HepG2 (cell line): ENCODE measurements around the gene TBC1D20. TPM values are rescaled to one million over a fixed set of nuclear protein-coding genes. Genes with fewer than 3 reads are reported as not detected.

Experiments used
- ARID2 ChIP-seq: sonication (generic); formaldehyde crosslinking; IDR thresholded peaks from 2 replicates; pipeline ENCODE4 v1.8.1; 2022; ENCODE audit warnings: mild to moderate bottlenecking, missing genetic modification reagents, borderline replicate concordance
- DMAP1 ChIP-seq: IDR thresholded peaks from 2 replicates; pipeline ENCODE4 v1.6.1; 2016
- DPF2 ChIP-seq: sonication (generic); formaldehyde crosslinking; IDR thresholded peaks from 2 replicates; pipeline ENCODE4 v1.4.0; 2020; ENCODE audit warnings: mild to moderate bottlenecking, low read depth, missing genetic modification reagents, borderline replicate concordance
- ERF ChIP-seq: IDR thresholded peaks from 2 replicates; pipeline ENCODE4 v1.6.1; 2018; ENCODE audit warnings: missing biosample characterization, missing genetic modification reagents
- GTF3A ChIP-seq: sonication (generic); formaldehyde crosslinking; conservative IDR thresholded peaks from 2 replicates; pipeline ENCODE4 v1.4.0; 2020; ENCODE audit warnings: mild to moderate bottlenecking, missing genetic modification reagents
- HMG20B ChIP-seq: conservative IDR thresholded peaks from 2 replicates; pipeline ENCODE4 v1.6.1; 2016; ENCODE audit warnings: missing genetic modification reagents, missing compliant biosample characterization
- HNF4A ChIP-seq: sonication (generic); formaldehyde crosslinking; IDR thresholded peaks from 2 replicates; pipeline ENCODE4 v1.4.0; 2020; ENCODE audit warnings: missing genetic modification reagents
- IKZF1 ChIP-seq: fragments of 450-650 bp; IDR thresholded peaks from 2 replicates; pipeline ENCODE4 v1.7.1; 2016
- MBD4 ChIP-seq: IDR thresholded peaks from 2 replicates; pipeline ENCODE4 v1.6.1; 2012; ENCODE audit warnings: low read length, inconsistent platforms, borderline replicate concordance
- NR2F2 ChIP-seq: IDR thresholded peaks from 2 replicates; pipeline ENCODE4 v1.6.1; 2012; ENCODE audit warnings: low read depth, inconsistent platforms, borderline replicate concordance
- ONECUT2 ChIP-seq: sonication (generic); formaldehyde crosslinking; IDR thresholded peaks from 2 replicates; pipeline ENCODE4 v1.4.0; 2020; ENCODE audit warnings: missing genetic modification reagents
- RBM22 ChIP-seq: fragments of 200-400 bp; formaldehyde crosslinking; optimal IDR thresholded peaks from 2 replicates; pipeline ENCODE3; 2017; ENCODE audit warnings: mild to moderate bottlenecking, low read length, moderate library complexity
- SP4 ChIP-seq: sonication (generic); formaldehyde crosslinking; IDR thresholded peaks from 2 replicates; pipeline ENCODE4 v1.8.1; 2023; ENCODE audit warnings: mild to moderate bottlenecking, missing genetic modification reagents
- SSRP1 ChIP-seq: IDR thresholded peaks from 2 replicates; pipeline ENCODE4 v1.6.1; 2016; ENCODE audit warnings: control low read depth
- ZBTB20 ChIP-seq: sonication (generic); formaldehyde crosslinking; IDR thresholded peaks from 2 replicates; pipeline ENCODE4 v1.8.1; 2023; ENCODE audit warnings: missing genetic modification reagents, low read depth, mild to moderate bottlenecking, borderline replicate concordance
- ZBTB7A ChIP-seq: sonication (generic); formaldehyde crosslinking; IDR thresholded peaks from 2 replicates; pipeline ENCODE4 v1.8.0; 2022; ENCODE audit warnings: mild to moderate bottlenecking, missing genetic modification reagents
- ZNF556 ChIP-seq: sonication (generic); formaldehyde crosslinking; IDR thresholded peaks from 2 replicates; pipeline ENCODE4 v1.4.0; 2020; ENCODE audit warnings: mild to moderate bottlenecking, missing genetic modification reagents, borderline replicate concordance
- ZNF781 ChIP-seq: sonication (generic); formaldehyde crosslinking; IDR thresholded peaks from 2 replicates; pipeline ENCODE4 v1.5.1; 2020; ENCODE audit warnings: borderline replicate concordance, mild to moderate bottlenecking, missing genetic modification reagents; ENCODE audit errors: not compliant biosample characterization
- polyA plus RNA-seq, 8 experiments: library from polyadenylated mRNA; depleted of rRNA in 3 of 8; stranded (reverse) in 7 of 8; unstranded in 1 of 8; fragments of >200 nt; fragmentation: Illumina TruSeq in 4 of 8; extraction: Trizol in 4 of 8; gene quantifications; 2 replicates each; pipeline versions ENCODE4 v1.2.1 to v1.2.3, GENCODE V29; 2011 to 2016; ENCODE audit warnings: low read depth in 4 of 8, missing spikeins in 1 of 8, mixed read lengths in 1 of 8; ENCODE audit not compliant: insufficient read depth in 1 of 8
- total RNA-seq, 5 experiments: library from RNA; depleted of rRNA; stranded (reverse); fragments of >200 nt; fragmentation: Illumina TruSeq; extraction: Trizol; gene quantifications; 2 replicates each; pipeline ENCODE4 v1.2.3, GENCODE V29; 2016; ENCODE audit warnings: low read depth in 1 of 5
- TF ChIP-seq, protein P1 (sequence below): sonication (generic); formaldehyde crosslinking; IDR thresholded peaks from 2 replicates; pipeline ENCODE4 v1.5.0; 2020; ENCODE audit warnings: mild to moderate bottlenecking, missing genetic modification reagents

TBC1D20 gene
- total and polyA plus RNA-seq, 2 of the 13 experiments (the other 11 are each of a cell fraction or from before 2014, with no cell fraction given), result 36.6 to 47.1 TPM

DNA sequence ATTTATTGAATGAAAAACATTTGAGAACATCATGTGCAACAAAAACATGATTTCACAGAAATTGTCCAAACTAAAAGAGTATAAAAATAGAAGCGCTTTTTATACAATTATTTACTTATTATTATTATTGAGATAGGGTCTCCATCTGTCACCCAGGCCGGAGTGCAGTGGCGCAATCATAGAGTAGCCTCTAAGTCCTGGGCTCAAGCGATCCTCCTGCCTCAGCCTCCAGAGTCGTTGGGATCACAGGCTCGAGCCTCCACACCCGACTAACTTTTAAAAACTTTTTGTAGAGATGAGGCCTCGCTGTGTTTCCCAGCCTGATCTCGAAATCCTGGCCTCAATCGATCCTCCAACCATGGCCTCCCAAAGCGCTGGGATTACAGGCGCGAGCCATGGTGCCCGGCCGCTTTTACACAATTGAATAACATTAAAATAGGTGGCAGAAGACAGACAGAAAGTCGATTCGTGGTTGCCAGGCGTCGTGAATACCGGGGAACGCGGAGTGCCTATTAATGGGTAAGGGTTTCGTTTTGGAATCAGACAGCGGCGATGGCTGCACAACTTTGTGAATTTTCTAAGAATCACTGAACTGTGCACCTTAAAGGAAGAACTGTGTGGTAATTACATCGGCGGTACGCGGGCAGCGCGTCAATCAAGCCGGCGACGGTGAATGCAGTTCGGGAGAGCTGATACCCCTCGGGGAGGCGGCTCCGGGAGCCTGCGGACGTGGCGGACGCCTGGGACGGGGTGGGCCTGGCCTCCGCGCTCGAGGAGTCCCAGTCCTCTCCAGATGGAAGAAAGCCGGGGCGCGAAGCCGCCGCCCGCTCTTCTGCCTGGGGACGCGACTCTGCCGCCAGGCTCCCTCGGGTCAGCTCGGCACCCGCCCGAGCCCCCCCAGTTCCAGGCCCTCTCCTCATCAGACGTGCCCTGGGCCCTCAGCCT lies 807 bp downstream of the TBC1D20 start (continued):
- TF ChIP-seq ZBTB20, result no peak
- peak; percentile 76 for TF ChIP-seq ZNF781 (CRISPR knock-in tag)
- no peak for TF ChIP-seq ZNF556 (CRISPR knock-in tag)
- TF ChIP-seq HNF4A (CRISPR knock-in tag), result peak; percentile 15; the same call in 1 of the 2 replicates
- no peak for TF ChIP-seq IKZF1
- no peak; the same call in none of the 2 replicates for TF ChIP-seq ERF (CRISPR knock-in tag)
- TF ChIP-seq RBM22, result no peak
- peak; percentile 9; the same call in 1 of the 2 replicates for TF ChIP-seq DMAP1
- TF ChIP-seq, protein P1, sequence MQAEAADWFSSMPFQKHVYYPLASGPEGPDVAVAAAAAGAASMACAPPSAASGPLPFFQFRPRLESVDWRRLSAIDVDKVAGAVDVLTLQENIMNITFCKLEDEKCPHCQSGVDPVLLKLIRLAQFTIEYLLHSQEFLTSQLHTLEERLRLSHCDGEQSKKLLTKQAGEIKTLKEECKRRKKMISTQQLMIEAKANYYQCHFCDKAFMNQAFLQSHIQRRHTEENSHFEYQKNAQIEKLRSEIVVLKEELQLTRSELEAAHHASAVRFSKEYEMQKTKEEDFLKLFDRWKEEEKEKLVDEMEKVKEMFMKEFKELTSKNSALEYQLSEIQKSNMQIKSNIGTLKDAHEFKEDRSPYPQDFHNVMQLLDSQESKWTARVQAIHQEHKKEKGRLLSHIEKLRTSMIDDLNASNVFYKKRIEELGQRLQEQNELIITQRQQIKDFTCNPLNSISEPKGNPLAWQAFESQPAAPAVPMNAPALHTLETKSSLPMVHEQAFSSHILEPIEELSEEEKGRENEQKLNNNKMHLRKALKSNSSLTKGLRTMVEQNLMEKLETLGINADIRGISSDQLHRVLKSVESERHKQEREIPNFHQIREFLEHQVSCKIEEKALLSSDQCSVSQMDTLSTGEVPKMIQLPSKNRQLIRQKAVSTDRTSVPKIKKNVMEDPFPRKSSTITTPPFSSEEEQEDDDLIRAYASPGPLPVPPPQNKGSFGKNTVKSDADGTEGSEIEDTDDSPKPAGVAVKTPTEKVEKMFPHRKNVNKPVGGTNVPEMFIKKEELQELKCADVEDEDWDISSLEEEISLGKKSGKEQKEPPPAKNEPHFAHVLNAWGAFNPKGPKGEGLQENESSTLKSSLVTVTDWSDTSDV (CRISPR knock-in tag), result peak; percentile 97; the same call in 1 of the 2 replicates
- no peak for TF ChIP-seq NR2F2
- 0 out of 2 replicates have a peak, but pooled peaks have one; percentile 31 for TF ChIP-seq ONECUT2 (CRISPR knock-in tag)
- TF ChIP-seq ARID2 (CRISPR knock-in tag), result no peak
- TF ChIP-seq MBD4, result no peak
- TF ChIP-seq DPF2, result no peak
- TF ChIP-seq ZBTB7A (CRISPR knock-in tag), result peak; percentile 56; the same call in 1 of the 2 replicates
- 0 out of 2 replicates have a peak, but pooled peaks have one; percentile 8 for TF ChIP-seq SP4
- no peak for TF ChIP-seq SSRP1 (CRISPR knock-in tag)
- TF ChIP-seq GTF3A, result no peak
- no peak for TF ChIP-seq HMG20B (CRISPR knock-in tag)
